PC-9 (cell line): ENCODE data around the gene DAPK1. TPM values are rescaled to one million over a fixed set of nuclear protein-coding genes. Genes with fewer than 3 reads are reported as not detected.

Experiments used
- BruUV-seq: library from RNA; stranded (reverse); fragments of 400-500 nt; replicated peaks from 2 replicates; lab custom pipeline; 2021; lab: Mats Ljungman, UMichigan
- CTCF ChIA-PET: fragments of 300-600 bp; sonication (Branson Sonifier 250); formaldehyde crosslinking; loops from one replicate; lab custom pipeline; 2022; ENCODE audit warnings: antibody characterized with exemption; lab: Charles Lee
- POLR2A ChIA-PET: fragments of 300-600 bp; sonication (Branson Sonifier 250); formaldehyde crosslinking; loops from one replicate; lab custom pipeline; 2022; ENCODE audit warnings: antibody characterized with exemption; ENCODE audit not compliant: unreplicated experiment; lab: Charles Lee
- DNase-seq, 2 experiments: peaks; one replicate each; pipeline versions ENCODE4 v3.0.0 to v3.0.0-alpha.2; 2015 to 2022; ENCODE audit warnings: mixed read lengths in 1 of 2
- H2AFZ ChIP-seq: fragments of 200-600 bp; sonication (generic); 2 replicates; pipeline ENCODE4 v1.8.1; 2017; ENCODE audit warnings: antibody characterized with exemption
- H3F3A ChIP-seq: fragments of 200-600 bp; sonication (generic); 2 replicates; pipeline ENCODE4 v1.8.1; 2017; ENCODE audit warnings: antibody characterized with exemption, mild to moderate bottlenecking, low read depth; ENCODE audit not compliant: insufficient read depth
- H3K27ac ChIP-seq: fragments of 200-600 bp; sonication (generic); 2 replicates; pipeline ENCODE4 v1.6.1; 2016; ENCODE audit warnings: mixed run types
- H3K27me3 ChIP-seq: fragments of 200-600 bp; sonication (generic); 2 replicates; pipeline ENCODE4 v1.6.1; 2016; ENCODE audit warnings: low read depth, mixed run types; ENCODE audit not compliant: insufficient read depth
- H3K36me3 ChIP-seq: fragments of 200-600 bp; sonication (generic); 2 replicates; pipeline ENCODE4 v1.6.1; 2016; ENCODE audit warnings: low read depth, mixed run types
- H3K4me1 ChIP-seq: fragments of 200-600 bp; sonication (generic); replicated peaks from 2 replicates; pipeline ENCODE4 v1.6.1; 2016; ENCODE audit warnings: mixed run types; ENCODE audit not compliant: insufficient read depth
- H3K4me2 ChIP-seq: fragments of 200-600 bp; sonication (generic); 2 replicates; pipeline ENCODE4 v1.6.1; 2017; ENCODE audit warnings: mixed run types
- H3K4me3 ChIP-seq: fragments of 200-600 bp; sonication (generic); 2 replicates; pipeline ENCODE4 v1.6.1; 2016; ENCODE audit warnings: mixed run types
- H3K79me2 ChIP-seq: fragments of 200-600 bp; sonication (generic); 2 replicates; pipeline ENCODE4 v1.6.1; 2017; ENCODE audit warnings: low read depth, mixed run types
- H3K9me2 ChIP-seq: fragments of 200-600 bp; sonication (generic); 2 replicates; pipeline ENCODE4 v1.8.1; 2017; ENCODE audit warnings: mild to moderate bottlenecking; ENCODE audit not compliant: insufficient read depth
- H3K9me3 ChIP-seq: fragments of 200-600 bp; sonication (generic); 2 replicates; pipeline ENCODE4 v1.8.1; 2016; ENCODE audit warnings: low read depth; ENCODE audit not compliant: insufficient read depth
- H4K20me1 ChIP-seq: fragments of 200-600 bp; sonication (generic); 2 replicates; pipeline ENCODE4 v1.8.1; 2017; ENCODE audit not compliant: insufficient read depth
- EZH2 ChIP-seq: fragments of 200-600 bp; sonication (generic); IDR thresholded peaks from 2 replicates; pipeline ENCODE4 v1.8.0; 2017; ENCODE audit warnings: antibody characterized with exemption, low read depth
- intact Hi-C: fragments of 100-400 bp; cut with micrococcal nuclease; formaldehyde crosslinking; loops from one replicate; pipeline ENCODE4 v1.10.0; 2022; ENCODE audit not compliant: unreplicated experiment
- total RNA-seq: library from RNA; stranded (reverse); gene quantifications from 2 replicates; pipeline ENCODE4 v1.2.3, GENCODE V29; 2021
- TF ChIP-seq, protein P1 (sequence below): fragments of 200-600 bp; sonication (generic); conservative IDR thresholded peaks from 2 replicates; pipeline ENCODE4 v1.6.1; 2017; ENCODE audit warnings: mixed run types, antibody characterized with exemption, mild to moderate bottlenecking, moderate library complexity

DAPK1 gene
- total RNA-seq, 1 experiment from 2014 or later = 100 TPM

GRCh38 chr9:87657893-87658292 lies 160.2 kb downstream of the DAPK1 start:
- TF ChIP-seq EZH2 = no peak
- TF ChIP-seq, protein P1, sequence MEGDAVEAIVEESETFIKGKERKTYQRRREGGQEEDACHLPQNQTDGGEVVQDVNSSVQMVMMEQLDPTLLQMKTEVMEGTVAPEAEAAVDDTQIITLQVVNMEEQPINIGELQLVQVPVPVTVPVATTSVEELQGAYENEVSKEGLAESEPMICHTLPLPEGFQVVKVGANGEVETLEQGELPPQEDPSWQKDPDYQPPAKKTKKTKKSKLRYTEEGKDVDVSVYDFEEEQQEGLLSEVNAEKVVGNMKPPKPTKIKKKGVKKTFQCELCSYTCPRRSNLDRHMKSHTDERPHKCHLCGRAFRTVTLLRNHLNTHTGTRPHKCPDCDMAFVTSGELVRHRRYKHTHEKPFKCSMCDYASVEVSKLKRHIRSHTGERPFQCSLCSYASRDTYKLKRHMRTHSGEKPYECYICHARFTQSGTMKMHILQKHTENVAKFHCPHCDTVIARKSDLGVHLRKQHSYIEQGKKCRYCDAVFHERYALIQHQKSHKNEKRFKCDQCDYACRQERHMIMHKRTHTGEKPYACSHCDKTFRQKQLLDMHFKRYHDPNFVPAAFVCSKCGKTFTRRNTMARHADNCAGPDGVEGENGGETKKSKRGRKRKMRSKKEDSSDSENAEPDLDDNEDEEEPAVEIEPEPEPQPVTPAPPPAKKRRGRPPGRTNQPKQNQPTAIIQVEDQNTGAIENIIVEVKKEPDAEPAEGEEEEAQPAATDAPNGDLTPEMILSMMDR = no peak
- H3K27ac ChIP-seq = no peak overlapping the region
- no peaks in the 10 kb centered on the region for H3F3A ChIP-seq
- CTCF ChIA-PET = no interaction called here
- H3K9me2 ChIP-seq = no peaks in the 10 kb centered on the region
- no peak overlapping the region for H2AFZ ChIP-seq
- no peak for DNase-seq
- H3K79me2 ChIP-seq = no peaks in the 10 kb centered on the region
- H3K27me3 ChIP-seq = no peaks in the 10 kb centered on the region
- H3K4me1 ChIP-seq = peaks cover 4% of the 10 kb centered on the region; the same call in 1 of the 2 replicates
- BruUV-seq = no TSS peak
- H3K4me2 ChIP-seq = no peak overlapping the region
- no peaks in the 10 kb centered on the region for H3K9me3 ChIP-seq
- no peaks in the 10 kb centered on the region for H3K36me3 ChIP-seq
- no peak overlapping the region for H3K4me3 ChIP-seq
- H4K20me1 ChIP-seq = no peaks in the 10 kb centered on the region
- intact Hi-C loops = no loop called here
- POLR2A ChIA-PET = no interaction called here

- CTCF ChIA-PET = no interaction called here
- no peak for TF ChIP-seq EZH2
- TF ChIP-seq, protein P1 = no peak
Observed at GRCh38 chr9:87658511-87658910, 160.8 kb downstream of the DAPK1 start.

GRCh38 chr9:87659534-87660419 lies 162.1 kb downstream of the DAPK1 start:
- BruUV-seq = no TSS peak
- DNase-seq = no peak
- intact Hi-C loops = loop anchor here (5.0 kb wide), 3 partner anchors 232 to 1172 kb away; no protein-coding TSS in a partner anchor
- Histone ChIP-seq H4K20me1 (no peaks in the 10 kb centered on the region), H3K4me2 (no peak overlapping the region), H3K4me3 (no peak overlapping the region), H3K9me3 (no peaks in the 10 kb centered on the region), H3K36me3 (no peaks in the 10 kb centered on the region), H3K4me1 (peaks cover 4% of the 10 kb centered on the region; the same call in 1 of the 2 replicates), H2AFZ (no peak overlapping the region), H3F3A (no peaks in the 10 kb centered on the region), H3K9me2 (no peaks in the 10 kb centered on the region), H3K27ac (no peak overlapping the region), H3K27me3 (no peaks in the 10 kb centered on the region), H3K79me2 (no peaks in the 10 kb centered on the region)
- POLR2A ChIA-PET = no interaction called here
- TF ChIP-seq, protein P1 = no peak
- TF ChIP-seq EZH2 = no peak
- CTCF ChIA-PET = no interaction called here

More at GRCh38 chr9:87658511-87658910, 160.8 kb downstream of the DAPK1 start:
- BruUV-seq = no TSS peak
- H3K36me3 ChIP-seq = no peaks in the 10 kb centered on the region
- H3K9me3 ChIP-seq = no peaks in the 10 kb centered on the region
- no peaks in the 10 kb centered on the region for H3K79me2 ChIP-seq
- H3K4me3 ChIP-seq = no peak overlapping the region
- no peak overlapping the region for H3K27ac ChIP-seq
- no peak for DNase-seq
- H3K4me1 ChIP-seq = peaks cover 4% of the 10 kb centered on the region; the same call in 1 of the 2 replicates
- H3K4me2 ChIP-seq = no peak overlapping the region
- intact Hi-C loops = no loop called here
- H3K9me2 ChIP-seq = no peaks in the 10 kb centered on the region
- H2AFZ ChIP-seq = no peak overlapping the region
- H4K20me1 ChIP-seq = no peaks in the 10 kb centered on the region
- no peaks in the 10 kb centered on the region for H3K27me3 ChIP-seq
- POLR2A ChIA-PET = no interaction called here
- no peaks in the 10 kb centered on the region for H3F3A ChIP-seq
